Measurements from ENCODE around the gene SPEN.

Gene SPEN

GRCh38 chr1:15948595-15949452 is 101.3 kb downstream of the SPEN start:
- peak; percentile 91 for DNase-seq

DNA sequence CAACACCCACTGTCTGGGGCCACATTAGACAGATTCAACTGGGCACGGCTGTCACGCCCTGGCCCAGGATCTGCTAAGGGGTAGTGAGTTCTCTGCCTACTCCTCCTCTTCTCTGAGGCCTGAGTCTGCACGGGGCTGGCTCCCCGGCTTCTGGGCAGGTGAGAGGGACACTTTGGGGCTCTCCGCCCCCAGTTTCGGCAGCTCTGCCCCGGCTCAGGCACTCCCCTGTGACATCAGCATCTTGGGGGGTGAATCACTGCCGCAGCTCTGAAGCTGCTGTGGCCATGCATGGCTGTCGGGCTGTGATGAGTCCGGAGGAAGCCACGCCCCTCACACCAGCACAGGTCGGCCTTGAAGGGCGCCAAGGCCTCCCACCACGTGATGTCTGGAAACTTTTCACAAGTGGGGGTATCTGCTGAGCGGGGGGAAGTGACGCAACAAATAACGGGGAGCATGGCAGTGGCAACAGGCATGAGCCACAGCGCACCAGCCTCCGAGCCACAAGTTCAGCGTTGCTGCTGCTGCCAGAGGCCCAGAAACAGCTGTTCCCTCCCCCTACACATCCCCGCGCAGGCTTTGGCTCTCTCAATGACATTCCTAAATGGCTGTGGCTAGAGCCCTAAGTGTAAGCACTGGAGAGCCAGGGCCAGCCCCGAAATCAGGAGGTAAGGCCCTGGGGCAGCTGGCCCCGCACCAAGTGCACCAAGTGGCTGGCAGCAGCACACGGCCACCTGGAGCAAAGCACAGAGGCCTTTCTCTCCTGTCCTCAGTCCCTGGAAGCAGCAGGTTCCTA is 102.1 kb downstream of the SPEN start:
- peak; percentile 95 for DNase-seq

DNA sequence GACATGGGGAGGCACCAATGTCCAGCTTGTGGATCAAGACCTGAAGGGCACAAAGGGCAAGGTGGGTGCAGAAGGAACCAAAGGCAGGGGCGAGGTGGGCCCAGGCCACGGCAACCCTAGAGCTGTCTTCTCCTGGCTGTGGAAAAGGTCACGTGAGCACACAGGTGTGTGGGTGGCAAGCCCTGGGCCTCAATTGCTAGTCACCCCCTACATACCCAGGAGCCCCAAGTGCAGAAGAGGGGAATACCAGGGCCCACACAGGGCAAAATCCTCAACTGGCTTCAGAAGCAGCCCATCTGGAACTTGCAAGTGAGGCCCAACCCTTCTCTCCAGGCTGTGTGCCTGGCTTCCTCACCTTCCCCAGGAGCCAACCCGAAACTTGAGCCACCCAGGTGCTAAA is 102.8 kb downstream of the SPEN start:
- no peak for DNase-seq

- peak; percentile 76 for DNase-seq
These were observed 103.3 kb downstream of the SPEN start for GRCh38 chr1:15950763-15951295.

DNA sequence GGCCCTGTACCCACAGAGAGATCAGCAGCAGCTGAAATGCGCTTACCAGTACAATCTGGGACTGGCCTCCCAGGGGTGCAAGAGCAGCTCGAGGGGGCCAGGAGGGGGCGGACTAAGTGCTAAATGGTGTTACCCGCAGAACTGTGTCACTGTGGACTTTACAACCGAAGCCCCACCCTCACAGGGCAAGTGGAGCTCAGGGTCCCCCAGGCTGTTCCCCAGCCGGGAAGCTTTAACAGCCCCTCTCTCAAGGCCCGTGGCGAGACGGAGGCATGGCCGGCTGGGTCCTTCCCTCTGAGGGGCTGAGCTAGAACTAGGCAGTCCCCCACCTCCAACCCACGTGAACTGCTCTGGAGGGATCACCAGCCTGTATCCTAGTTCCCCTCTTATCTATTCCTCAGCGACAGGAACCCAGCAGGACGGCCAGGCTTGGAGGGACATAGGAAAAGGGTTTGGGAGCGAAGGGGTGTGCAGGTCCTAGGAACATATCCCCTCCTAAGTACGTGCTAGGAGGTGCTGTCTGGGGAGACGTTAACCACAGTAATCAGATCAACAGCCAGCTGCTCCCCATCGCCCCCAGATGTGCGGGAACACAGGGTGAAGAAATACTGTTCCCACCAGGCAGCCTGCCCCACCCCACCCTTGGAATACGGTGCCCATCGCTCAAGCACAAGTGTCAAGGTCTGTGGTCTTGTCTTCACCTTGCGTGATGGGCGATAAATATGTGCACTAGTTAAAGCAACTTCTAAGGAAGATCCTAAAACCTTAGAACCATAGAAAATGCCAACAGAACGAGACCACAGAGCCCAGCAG is 104.0 kb downstream of the SPEN start:
- DNase-seq = no peak

- peak; percentile 97 for DNase-seq
These were observed 105.1 kb downstream of the SPEN start for GRCh38 chr1:15952317-15953258.

- no peak for DNase-seq
These were observed 105.8 kb downstream of the SPEN start for GRCh38 chr1:15953294-15953771.

DNA sequence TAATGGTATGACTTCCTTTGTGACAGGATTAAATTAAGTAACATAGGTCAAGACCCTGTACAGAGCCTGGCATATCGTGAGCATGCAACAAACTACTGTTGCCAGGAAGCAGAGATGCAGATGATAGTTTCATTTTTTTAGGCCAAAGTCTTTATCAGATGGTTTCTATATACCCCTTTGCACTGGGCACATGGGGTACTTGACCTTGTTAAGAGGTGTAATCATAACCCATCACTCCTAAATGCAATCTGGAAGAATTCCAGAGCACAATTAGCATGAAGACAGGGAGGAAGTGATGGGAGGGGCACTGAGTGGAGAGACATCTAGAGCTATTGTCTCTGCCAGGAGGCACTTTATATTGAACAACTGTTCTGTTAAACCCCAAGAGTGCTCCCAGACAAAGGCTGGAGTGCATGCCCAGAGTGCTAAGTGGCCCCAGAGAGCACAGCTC is 106.3 kb downstream of the SPEN start:
- DNase-seq = no peak

DNA sequence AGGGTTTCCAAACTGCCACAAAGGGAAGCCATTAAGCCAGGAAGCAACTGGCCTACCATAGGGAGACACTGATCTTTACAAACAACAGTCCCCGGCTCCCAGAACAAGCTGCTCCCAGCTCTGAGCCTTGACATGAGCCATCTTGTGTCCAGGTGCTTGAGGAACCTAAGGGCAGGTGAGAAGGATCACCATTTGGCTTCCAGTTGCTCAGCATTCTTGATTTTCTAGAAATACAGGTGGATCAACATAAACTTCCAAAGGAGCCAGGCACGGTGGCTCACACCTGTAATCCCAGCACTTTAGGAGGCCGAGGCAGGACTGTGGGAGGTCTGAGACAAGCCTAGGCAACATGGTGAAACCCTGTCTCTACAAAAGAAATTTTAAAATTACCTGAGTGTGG is 106.8 kb downstream of the SPEN start:
- no peak for DNase-seq

GRCh38 chr1:15955552-15955951 is 108.0 kb downstream of the SPEN start:
- no peak for DNase-seq

GRCh38 chr1:15956150-15956549 is 108.6 kb downstream of the SPEN start:
- DNase-seq = peak; percentile 76

- no peak for DNase-seq
These were observed 110.0 kb downstream of the SPEN start for GRCh38 chr1:15957221-15958095.

DNA sequence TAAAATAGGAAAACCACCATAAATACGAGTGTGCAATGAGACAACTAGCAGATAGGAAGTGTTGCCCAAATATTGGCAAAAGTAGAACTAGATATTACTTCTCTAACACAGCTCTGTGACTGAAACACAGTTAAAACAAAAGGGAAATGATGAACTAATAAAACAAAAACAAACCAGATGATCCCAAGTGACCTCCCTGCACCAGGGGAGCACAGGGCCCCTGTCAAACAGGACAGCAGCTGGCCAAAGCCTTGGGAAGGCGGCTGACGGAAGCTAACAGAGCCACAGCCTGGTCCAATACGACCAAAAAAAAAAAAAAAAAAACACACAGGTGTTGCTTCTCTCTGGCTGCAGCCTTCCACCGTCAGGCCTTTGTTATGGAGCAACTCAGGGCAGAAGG is 110.6 kb downstream of the SPEN start:
- no peak for DNase-seq

DNA sequence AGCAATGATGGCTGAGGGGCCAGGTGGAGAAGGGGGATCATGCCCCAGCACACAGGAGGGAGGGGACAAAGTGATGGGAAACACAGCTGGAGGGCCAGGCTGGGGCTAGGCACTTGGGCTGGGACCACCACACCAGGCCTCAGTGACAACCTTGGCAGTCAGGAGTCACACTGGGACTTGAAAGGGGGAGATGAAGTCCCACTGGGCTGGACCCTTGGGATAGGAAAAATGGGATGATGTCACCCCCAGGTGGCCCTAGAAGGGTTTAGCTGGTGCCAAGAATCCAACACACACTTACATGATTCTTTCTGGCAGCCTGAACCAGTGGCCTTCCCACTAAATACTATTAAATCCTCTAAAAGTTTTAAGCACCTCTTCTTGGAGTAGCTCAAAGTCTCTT is 111.3 kb downstream of the SPEN start:
- no peak for DNase-seq

- no peak for DNase-seq
These were observed 111.9 kb downstream of the SPEN start for GRCh38 chr1:15959424-15959823.

DNA sequence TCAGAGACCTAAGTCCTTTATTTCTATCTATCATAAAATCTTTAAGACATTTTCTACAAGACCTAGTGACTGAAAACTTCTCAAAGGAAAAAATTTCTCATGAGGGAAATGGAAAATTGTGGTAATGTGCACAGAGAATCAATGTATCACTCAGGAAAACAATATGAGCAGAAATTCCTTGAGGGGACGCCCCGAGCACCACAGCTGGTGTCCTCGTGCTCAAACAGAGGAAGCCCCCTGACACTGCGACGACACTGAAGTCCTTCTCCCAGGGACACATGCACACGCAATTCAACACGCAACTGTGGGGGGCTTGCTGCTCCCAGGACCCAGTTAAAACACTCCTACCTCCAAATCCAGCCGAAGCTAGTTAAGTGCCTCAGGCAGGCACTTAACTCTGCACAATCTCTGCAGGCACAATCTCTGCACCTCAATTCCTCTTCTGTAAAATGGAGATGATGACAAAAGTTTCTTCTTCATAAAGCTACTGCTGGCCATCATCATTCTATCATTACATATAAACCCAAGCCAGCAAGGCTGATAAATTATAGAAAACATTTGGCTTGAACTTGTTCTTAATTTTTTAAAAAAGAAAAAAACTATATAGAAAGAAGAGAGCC is 112.4 kb downstream of the SPEN start:
- no peak for DNase-seq

DNA sequence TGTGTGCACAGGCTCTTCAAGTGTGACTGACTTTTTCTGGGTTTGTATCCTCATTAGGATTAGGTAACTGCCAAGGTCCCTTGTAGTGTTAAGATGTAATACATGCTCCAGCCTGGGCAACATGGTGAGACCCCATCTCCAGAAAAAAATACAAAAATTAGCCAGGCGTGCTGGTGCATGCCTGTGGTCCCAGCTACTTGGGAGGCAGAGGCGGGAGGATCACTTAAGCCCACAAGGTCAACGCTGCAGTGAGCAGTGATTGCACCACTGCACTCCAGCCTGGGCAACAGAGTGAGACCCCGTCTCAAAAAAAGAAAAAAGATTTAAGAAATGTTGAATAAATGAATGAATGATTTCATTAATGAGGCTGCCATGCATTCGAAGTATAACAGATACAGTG is 113.3 kb downstream of the SPEN start:
- no peak for DNase-seq

DNA sequence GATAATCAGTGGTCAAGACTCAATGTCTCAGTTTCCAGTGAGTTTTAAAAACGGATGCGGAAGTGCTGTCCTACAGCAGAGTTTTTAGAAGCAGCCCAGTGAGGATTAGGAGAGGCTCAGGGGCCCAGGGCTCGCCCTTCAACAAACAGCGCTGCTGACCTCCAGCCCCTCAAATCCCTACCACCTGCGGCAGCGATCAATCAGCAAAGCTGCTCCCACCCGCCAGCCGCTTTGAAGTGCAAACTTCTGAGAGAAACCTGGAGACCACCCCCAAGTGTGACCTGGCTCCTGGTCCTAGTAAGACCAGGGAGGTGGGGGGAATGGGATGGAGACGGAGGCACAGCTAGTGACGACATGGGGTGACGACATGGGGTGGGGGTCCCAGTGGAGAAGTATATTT is 114.0 kb downstream of the SPEN start:
- DNase-seq = no peak

GRCh38 chr1:15962176-15962575 is 114.7 kb downstream of the SPEN start:
- DNase-seq = no peak

Measured in fibroblast of skin of back (primary cell).